ENCODE results near the gene CCDC102B.

DNA sequence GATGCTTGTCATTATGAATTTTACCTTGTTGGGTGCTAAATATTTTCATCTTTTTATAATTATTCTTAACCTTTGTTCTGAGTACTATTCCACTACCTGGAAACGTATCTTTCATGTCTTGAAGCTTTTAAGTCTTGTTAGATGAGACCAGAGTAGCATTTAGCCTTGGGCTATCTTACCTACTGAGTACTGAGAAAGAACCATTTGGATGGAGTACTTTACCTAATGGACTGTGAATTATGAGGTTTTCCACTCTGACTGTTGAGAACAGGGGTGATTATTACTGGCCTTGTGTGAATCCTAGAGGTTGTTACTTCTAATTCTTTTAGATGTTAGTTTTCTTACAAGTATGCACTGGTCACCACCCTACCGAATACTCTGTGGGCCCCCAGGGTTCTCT, 63.5 kb downstream of the CCDC102B start:
- no peak for TF ChIP-seq JUNB (IDR thresholded peaks at IDR 0.05; ENCODE audit: unreplicated experiment)
- TF ChIP-seq, protein P1, sequence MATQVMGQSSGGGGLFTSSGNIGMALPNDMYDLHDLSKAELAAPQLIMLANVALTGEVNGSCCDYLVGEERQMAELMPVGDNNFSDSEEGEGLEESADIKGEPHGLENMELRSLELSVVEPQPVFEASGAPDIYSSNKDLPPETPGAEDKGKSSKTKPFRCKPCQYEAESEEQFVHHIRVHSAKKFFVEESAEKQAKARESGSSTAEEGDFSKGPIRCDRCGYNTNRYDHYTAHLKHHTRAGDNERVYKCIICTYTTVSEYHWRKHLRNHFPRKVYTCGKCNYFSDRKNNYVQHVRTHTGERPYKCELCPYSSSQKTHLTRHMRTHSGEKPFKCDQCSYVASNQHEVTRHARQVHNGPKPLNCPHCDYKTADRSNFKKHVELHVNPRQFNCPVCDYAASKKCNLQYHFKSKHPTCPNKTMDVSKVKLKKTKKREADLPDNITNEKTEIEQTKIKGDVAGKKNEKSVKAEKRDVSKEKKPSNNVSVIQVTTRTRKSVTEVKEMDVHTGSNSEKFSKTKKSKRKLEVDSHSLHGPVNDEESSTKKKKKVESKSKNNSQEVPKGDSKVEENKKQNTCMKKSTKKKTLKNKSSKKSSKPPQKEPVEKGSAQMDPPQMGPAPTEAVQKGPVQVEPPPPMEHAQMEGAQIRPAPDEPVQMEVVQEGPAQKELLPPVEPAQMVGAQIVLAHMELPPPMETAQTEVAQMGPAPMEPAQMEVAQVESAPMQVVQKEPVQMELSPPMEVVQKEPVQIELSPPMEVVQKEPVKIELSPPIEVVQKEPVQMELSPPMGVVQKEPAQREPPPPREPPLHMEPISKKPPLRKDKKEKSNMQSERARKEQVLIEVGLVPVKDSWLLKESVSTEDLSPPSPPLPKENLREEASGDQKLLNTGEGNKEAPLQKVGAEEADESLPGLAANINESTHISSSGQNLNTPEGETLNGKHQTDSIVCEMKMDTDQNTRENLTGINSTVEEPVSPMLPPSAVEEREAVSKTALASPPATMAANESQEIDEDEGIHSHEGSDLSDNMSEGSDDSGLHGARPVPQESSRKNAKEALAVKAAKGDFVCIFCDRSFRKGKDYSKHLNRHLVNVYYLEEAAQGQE (IDR thresholded peaks at IDR 0.05; ENCODE audit: unreplicated experiment) = no peak
- TF ChIP-seq, protein P2, sequence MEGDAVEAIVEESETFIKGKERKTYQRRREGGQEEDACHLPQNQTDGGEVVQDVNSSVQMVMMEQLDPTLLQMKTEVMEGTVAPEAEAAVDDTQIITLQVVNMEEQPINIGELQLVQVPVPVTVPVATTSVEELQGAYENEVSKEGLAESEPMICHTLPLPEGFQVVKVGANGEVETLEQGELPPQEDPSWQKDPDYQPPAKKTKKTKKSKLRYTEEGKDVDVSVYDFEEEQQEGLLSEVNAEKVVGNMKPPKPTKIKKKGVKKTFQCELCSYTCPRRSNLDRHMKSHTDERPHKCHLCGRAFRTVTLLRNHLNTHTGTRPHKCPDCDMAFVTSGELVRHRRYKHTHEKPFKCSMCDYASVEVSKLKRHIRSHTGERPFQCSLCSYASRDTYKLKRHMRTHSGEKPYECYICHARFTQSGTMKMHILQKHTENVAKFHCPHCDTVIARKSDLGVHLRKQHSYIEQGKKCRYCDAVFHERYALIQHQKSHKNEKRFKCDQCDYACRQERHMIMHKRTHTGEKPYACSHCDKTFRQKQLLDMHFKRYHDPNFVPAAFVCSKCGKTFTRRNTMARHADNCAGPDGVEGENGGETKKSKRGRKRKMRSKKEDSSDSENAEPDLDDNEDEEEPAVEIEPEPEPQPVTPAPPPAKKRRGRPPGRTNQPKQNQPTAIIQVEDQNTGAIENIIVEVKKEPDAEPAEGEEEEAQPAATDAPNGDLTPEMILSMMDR (conservative IDR thresholded peaks at IDR 0.05; ENCODE audit: low read depth in 2 of 2) = no peak
- no peak for TF ChIP-seq EZH2 (IDR thresholded peaks at IDR 0.05; ENCODE audit: low read depth, unreplicated experiment)
- TF ChIP-seq POLR2AphosphoS5 (IDR thresholded peaks at IDR 0.05; ENCODE audit: low read depth) = no peak
- no peak for TF ChIP-seq CREB1 (CRISPR knock-in tag; IDR thresholded peaks at IDR 0.05; ENCODE audit: low read depth)
- no peak for TF ChIP-seq EZH2phosphoT487 (IDR thresholded peaks at IDR 0.05; ENCODE audit: unreplicated experiment)
- TF ChIP-seq, protein P3, sequence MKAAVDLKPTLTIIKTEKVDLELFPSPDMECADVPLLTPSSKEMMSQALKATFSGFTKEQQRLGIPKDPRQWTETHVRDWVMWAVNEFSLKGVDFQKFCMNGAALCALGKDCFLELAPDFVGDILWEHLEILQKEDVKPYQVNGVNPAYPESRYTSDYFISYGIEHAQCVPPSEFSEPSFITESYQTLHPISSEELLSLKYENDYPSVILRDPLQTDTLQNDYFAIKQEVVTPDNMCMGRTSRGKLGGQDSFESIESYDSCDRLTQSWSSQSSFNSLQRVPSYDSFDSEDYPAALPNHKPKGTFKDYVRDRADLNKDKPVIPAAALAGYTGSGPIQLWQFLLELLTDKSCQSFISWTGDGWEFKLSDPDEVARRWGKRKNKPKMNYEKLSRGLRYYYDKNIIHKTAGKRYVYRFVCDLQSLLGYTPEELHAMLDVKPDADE (IDR thresholded peaks at IDR 0.05) = no peak
